Lung (tissue), 12 donors: ENCODE measurements around the gene ALKBH3. TPM values are rescaled to one million over a fixed set of nuclear protein-coding genes. Genes with fewer than 3 reads are reported as not detected.

ENCODE experiments used
- ATAC-seq: fragments of 200-7000 bp; cut with Tn5 transposase; one replicate; pipeline ENCODE4 v1.9.1; 2020; ENCODE audit warnings: moderate number of reproducible peaks; ENCODE audit not compliant: insufficient read depth, low FRiP score
- DNase-seq, 3 donors: peaks; one replicate each; pipeline ENCODE4 v3.0.0-alpha.2; 2013 to 2017
- H3K27ac ChIP-seq, 2 donors: one replicate each; pipeline ENCODE4 v1.5.1; 2013; ENCODE audit warnings: mild to moderate bottlenecking in 2 of 2, moderate library complexity in 2 of 2, control low read depth in 1 of 2, inconsistent platforms in 1 of 2, low read depth in 1 of 2, low read length in 1 of 2
- H3K27me3 ChIP-seq, 3 donors: one replicate each; pipeline ENCODE4 v1.5.1; 2013; ENCODE audit warnings: low read length in 2 of 3; ENCODE audit not compliant: control insufficient read depth in 3 of 3, insufficient read depth in 3 of 3
- H3K36me3 ChIP-seq, 4 donors: one replicate each; pipeline ENCODE4 v1.5.1; 2013; ENCODE audit warnings: low read length in 4 of 4, mild to moderate bottlenecking in 1 of 4, moderate library complexity in 1 of 4; ENCODE audit not compliant: control insufficient read depth in 4 of 4, insufficient read depth in 4 of 4
- H3K4me1 ChIP-seq, 5 donors: one replicate each; pipeline ENCODE4 v1.5.1; 2013; ENCODE audit warnings: low read length in 5 of 5, mild to moderate bottlenecking in 2 of 5, moderate library complexity in 1 of 5; ENCODE audit not compliant: control insufficient read depth in 5 of 5, insufficient read depth in 5 of 5
- H3K4me3 ChIP-seq: one replicate; pipeline ENCODE4 v1.5.1; 2013; ENCODE audit warnings: mild to moderate bottlenecking, control low read depth, moderate library complexity
- H3K9ac ChIP-seq, 2 donors: one replicate each; pipeline ENCODE4 v1.5.1; 2013; ENCODE audit warnings: low read length in 2 of 2, control low read depth in 1 of 2; ENCODE audit not compliant: insufficient read depth in 1 of 2
- H3K9me3 ChIP-seq, 4 donors: one replicate each; pipeline ENCODE4 v1.5.1; 2013; ENCODE audit warnings: low read length in 3 of 4, mild to moderate bottlenecking in 1 of 4, moderate library complexity in 1 of 4; ENCODE audit not compliant: control insufficient read depth in 4 of 4, insufficient read depth in 3 of 4
- WGBS, 2 donors: extraction: QIAGEN DNeasy Blood & Tissue Kit; methylation state at CpG; one replicate each; pipeline ENCODE4 v1.1.7; 2013; 5-methylcytosine and 5-hydroxymethylcytosine counted together
- polyA plus RNA-seq, 2 donors: library from polyadenylated mRNA; stranded (reverse); fragments of 200-250 nt; gene quantifications; one replicate each; pipeline ENCODE4 v1.2.1, GENCODE V29; 2013
- total RNA-seq, 2 donors: library from RNA; depleted of rRNA in 1 of 2; stranded (reverse); fragments of >200 nt in 1 of 2; gene quantifications; one replicate each; pipeline ENCODE4 v1.2.1, GENCODE V29; 2014 to 2021
- TF ChIP-seq, protein P1 (sequence below): IDR thresholded peaks from 2 replicates; pipeline ENCODE4 v1.5.1; 2012; ENCODE audit warnings: mild to moderate bottlenecking; ENCODE audit errors: control extremely low read depth, extremely low read depth
- donor health status: control.
- donor health status: control.
- donor health status: Bipolar disorder and iron deficiency.
- donor health status: healthy.
- donor health status: DM: yes; HTN: yes; CAD: no.

The ALKBH3 gene
- total and polyA plus RNA-seq, 4 donors: 22.6 to 43.7 (median 33.2) TPM

DNA sequence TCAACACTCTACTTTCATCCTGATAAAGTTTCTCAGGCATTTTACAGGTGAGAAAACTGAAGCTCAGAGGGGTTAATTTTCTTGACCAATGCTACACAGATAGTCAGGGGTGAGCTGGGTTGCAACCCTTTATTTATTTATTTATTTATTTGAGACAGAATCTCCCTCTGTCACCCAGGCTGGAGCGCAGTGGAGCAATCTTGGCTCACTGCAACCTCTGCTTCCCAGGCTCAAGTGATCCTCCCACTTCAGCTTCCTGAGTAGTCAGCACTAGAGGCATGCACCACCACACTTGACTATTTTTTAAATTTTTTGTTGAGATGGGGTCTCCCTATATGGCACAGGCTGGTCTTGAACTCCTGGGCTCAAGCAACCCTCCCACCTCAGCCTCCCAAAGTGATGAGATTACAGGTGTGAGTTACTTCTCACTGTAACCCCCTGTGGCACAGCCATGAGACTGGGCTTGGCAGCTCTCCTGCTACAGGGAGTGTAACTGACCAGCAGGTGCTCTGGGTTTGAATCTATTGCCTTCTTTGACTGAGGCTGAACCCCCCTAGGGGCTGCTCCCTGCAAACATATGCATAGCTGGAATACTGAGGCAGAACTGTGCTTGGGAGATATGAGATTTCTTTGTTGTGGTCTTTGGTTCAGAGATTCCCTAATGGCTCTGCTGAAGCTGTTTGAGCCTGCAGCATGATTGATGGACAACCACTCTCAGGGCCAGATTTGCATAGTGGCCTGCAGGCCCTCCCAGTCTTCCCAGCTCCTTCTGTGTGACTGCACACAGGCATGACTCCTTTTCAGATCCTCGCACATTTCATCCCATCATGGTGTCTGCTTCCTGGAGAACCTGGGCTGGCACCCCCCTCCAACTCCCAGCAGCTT is 68.0 kb downstream of the ALKBH3 start:
- no peak overlapping the region for H3K27ac ChIP-seq
- no peak for ATAC-seq
- no peak overlapping the region for H3K4me3 ChIP-seq
- 83 to 84% methylated on average over 2 of the region's 2 CpGs for WGBS, 2 donors
- H3K4me1 ChIP-seq: peaks cover 0 to 22% (median 3%) of the 10 kb centered on the region in 5 donors
- peaks cover 0 to 2% (median 0%) of the 10 kb centered on the region in 4 donors for H3K9me3 ChIP-seq
- TF ChIP-seq, protein P1, sequence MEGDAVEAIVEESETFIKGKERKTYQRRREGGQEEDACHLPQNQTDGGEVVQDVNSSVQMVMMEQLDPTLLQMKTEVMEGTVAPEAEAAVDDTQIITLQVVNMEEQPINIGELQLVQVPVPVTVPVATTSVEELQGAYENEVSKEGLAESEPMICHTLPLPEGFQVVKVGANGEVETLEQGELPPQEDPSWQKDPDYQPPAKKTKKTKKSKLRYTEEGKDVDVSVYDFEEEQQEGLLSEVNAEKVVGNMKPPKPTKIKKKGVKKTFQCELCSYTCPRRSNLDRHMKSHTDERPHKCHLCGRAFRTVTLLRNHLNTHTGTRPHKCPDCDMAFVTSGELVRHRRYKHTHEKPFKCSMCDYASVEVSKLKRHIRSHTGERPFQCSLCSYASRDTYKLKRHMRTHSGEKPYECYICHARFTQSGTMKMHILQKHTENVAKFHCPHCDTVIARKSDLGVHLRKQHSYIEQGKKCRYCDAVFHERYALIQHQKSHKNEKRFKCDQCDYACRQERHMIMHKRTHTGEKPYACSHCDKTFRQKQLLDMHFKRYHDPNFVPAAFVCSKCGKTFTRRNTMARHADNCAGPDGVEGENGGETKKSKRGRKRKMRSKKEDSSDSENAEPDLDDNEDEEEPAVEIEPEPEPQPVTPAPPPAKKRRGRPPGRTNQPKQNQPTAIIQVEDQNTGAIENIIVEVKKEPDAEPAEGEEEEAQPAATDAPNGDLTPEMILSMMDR: no peak
- H3K9ac ChIP-seq: no peak overlapping the region
- H3K27me3 ChIP-seq: peaks cover 0 to under 1% (median 0%) of the 10 kb centered on the region in 3 donors
- no peak for DNase-seq
- peaks cover 0 to 9% (median 2%) of the 10 kb centered on the region in 4 donors for H3K36me3 ChIP-seq

DNA sequence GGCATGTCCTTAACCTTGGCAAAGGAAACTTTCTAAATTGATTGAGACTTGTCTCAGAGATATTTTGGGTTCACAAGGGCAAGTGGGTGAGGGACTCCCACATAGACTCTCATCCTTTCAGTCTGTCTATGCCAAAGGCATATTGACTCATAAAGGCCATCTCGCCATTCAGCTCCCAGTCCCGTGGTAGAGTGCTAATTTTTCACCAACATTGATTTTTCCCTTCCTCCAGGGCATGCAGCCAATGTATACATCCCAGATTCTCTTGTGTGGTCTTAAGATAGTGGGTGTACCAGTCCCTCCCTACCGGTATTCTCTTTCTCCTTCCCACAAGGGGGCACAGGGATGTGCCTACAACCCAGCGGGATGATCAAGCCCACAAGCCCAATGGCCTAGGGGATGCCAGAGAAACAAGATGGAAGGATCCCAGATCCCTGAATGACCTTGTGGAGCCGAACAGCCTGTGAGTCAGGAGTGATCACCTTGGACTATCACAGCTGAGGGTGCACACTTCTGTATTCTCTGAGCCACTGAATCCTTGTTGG is 69.8 kb downstream of the ALKBH3 start:
- H3K36me3 ChIP-seq: peaks cover 0 to 3% (median under 1%) of the 10 kb centered on the region in 4 donors
- H3K9ac ChIP-seq: no peak overlapping the region
- H3K4me3 ChIP-seq: no peak overlapping the region
- TF ChIP-seq, protein P1: no peak
- peaks cover 0 to 12% (median 0%) of the 10 kb centered on the region in 5 donors for H3K4me1 ChIP-seq
- H3K9me3 ChIP-seq: peaks cover 0 to 2% (median 0%) of the 10 kb centered on the region in 4 donors
- H3K27ac ChIP-seq: no peak overlapping the region
- no peak for DNase-seq
- H3K27me3 ChIP-seq: no peaks in the 10 kb centered on the region
- 79 to 80% methylated on average over 5 of the region's 5 CpGs for WGBS, 2 donors
- ATAC-seq: no peak

DNA sequence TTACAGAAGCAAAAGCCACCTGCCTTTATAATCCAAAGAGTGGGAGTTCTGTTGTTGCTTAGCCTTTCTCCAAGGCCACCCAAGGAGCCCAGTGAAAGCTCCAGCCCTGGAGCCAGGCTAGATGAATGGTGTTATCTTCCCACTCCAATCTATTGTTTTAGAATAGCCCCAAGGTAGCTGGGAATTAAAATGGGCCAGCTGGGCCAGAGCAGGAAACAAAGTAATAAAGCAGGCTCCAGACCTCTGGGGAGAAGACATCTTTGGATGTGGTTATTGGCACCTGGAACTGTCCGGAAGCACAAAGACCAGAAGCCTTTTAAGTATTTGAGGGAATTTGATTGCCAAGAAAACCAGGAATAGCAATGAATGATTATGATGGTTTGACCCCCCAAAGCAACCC is 70.6 kb downstream of the ALKBH3 start:
- Histone ChIP-seq H3K36me3 (no peaks in the 10 kb centered on the region), H3K4me3 (no peak overlapping the region), H3K9me3 (peaks cover 0 to 2% (median 0%) of the 10 kb centered on the region in 4 donors), H3K4me1 (peaks cover 0 to 12% (median 0%) of the 10 kb centered on the region in 5 donors), H3K27ac (no peak overlapping the region), H3K9ac (no peak overlapping the region), H3K27me3 (no peaks in the 10 kb centered on the region)
- DNase-seq (no peak), ATAC-seq (no peak)
- TF ChIP-seq, protein P1: no peak
- 88 to 97% methylated on average over 1 of the region's 1 CpG for WGBS, 2 donors
